ENCODE data around the gene FRMD4A. TPM values are rescaled to one million over a fixed set of nuclear protein-coding genes. Genes with fewer than 3 reads are reported as not detected.
"Not testable (repeated sequence)": the region's sequence is repeated elsewhere in the genome, so short reads cannot be mapped to it uniquely, and the experiment has no call there.

Gene FRMD4A
- total RNA-seq, 1 donor from 2014 or later: 42.3 TPM

- intact Hi-C loops (cut with DNase I): no loop called here
- ATAC-seq: no peak
- no peak for DNase-seq (ENCODE audit: missing footprints)
Observed at GRCh38 chr10:13960603-13961002, 370.1 kb downstream of the FRMD4A start.

DNA sequence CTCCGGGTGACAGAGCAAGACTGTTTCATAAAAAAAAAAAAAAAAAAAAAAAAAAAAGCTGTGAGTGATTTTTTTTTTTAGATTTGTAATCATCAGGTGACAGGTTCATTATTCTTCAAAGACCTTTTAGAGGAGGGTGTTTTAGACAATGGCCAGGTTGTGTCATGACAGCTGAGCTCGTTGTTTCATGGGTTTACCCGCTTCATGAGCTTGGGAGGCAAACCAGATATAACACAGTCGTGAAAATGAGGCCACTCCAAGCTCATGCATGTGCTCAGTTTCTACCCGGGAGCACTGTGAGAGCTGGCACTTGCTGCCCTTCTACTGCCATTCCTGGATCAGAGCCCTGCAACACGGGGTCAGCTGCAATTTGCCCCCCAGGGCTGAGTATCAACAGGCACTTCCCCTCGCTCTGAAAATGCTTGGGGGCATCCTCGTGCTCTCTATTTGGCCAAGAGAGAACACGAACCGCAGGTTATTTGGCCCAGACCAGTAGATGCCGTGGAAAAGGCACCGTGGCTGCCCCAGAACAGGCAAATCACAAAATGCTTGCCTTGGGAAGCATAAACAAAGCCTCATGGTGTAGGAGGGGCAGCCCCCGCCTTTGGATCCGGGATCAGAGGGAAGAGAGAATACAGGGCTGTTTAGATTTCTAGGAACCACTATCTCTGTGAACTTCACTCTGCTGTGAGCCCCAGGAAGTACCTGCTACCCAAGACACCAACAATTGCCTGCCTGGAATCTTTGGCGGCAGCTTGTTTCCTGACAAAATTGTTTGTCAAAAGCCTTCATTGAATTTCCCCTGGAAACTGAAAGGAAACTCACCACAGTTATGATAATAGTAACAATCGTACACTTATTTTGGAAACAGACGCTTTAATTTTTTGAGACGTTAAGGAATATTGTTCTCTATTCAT is 371.0 kb downstream of the FRMD4A start:
- DNase-seq (ENCODE audit: missing footprints) (no peak), ATAC-seq (no peak)
- intact Hi-C loops (cut with DNase I): loop anchor here (5.0 kb wide), 1 partner anchor 172 kb away; no protein-coding TSS in a partner anchor

GRCh38 chr10:13957856-13958255 is 372.9 kb downstream of the FRMD4A start:
- intact Hi-C loops (cut with DNase I): loop anchor here (5.0 kb wide), 1 partner anchor 171 kb away; no protein-coding TSS in a partner anchor
- DNase-seq (ENCODE audit: missing footprints) (no peak), ATAC-seq (no peak)

DNA sequence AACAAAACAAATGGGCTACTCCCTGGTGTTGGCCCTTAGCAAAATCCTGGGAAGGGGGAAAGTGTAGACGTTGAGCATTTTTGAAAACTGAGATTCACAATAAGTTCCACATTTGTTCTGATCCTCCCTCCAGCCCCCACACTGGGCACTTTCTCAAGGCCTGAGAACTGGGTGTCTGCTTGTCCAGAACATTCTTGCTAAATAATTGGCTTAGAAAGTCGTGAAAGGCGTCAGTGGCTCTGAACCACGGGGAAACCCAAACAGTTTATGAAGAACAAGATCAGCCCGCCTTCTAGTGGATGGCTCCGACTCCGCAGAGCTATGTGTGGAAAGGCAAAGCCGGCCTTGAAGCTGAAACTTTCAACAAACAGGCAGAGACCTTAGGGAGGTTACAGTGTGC is 373.9 kb downstream of the FRMD4A start:
- ATAC-seq (peak; percentile 92), DNase-seq (ENCODE audit: missing footprints) (peak; percentile 78)
- intact Hi-C loops (cut with DNase I): loop anchor here (5.0 kb wide), 1 partner anchor 170 kb away; no protein-coding TSS in a partner anchor

DNA sequence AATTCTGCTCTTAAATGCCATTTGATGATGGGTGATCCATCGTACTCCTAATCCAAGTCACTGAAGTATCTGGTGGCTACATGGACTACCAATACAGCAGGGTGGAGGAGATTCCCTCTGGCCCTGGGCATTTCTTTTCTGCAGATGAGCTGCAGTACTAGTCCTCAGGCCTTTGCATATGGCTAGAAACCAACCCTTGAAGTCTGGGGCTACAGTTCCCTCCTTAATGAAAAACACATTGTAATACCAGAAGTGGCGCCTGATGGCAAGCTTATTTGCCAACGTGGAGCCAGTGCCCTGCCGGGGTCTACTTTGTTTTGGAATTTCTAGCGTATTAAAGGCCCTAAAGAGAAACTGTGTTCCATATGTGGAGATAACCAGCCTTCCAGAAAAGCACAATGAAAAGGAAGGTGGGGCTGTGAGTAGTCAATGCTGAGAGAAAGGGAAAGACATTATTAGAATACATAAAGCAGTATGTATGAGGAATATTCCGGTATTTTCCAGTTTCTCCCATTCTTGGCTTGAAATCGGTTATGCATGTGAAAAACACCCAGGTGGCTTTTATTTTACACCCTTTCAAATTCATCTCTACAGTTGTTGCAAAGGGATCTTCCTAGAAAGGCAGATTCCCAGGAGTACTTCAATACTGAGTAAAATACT is 375.2 kb downstream of the FRMD4A start:
- no peak for DNase-seq (ENCODE audit: missing footprints)
- ATAC-seq: no peak
- intact Hi-C loops (cut with DNase I): loop anchor here (5.0 kb wide), 1 partner anchor 168 kb away; no protein-coding TSS in a partner anchor

DNA sequence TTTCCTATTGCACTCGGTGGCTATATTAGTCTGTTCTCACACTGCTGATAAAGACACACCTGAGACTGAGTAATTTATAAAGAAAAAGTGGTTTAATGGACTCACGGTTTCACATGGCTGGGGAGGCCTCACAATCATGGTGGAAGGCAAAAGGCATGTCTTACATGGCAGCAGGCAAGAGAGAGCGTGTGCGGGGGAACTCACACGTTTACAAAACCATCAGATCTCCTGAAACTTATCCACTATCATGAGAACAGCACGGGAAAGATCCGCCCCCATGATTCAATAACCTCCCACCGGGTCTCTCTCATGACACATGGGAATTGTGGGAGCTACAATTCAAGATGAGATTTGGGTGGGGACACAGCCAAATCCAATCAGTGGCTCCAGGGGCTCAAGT is 376.5 kb downstream of the FRMD4A start:
- ATAC-seq; intact Hi-C loops (cut with DNase I); DNase-seq (ENCODE audit: missing footprints): not testable (repeated sequence)

- intact Hi-C loops (cut with DNase I): no loop called here
- ATAC-seq: no peak
- DNase-seq (ENCODE audit: missing footprints): no peak
Observed at GRCh38 chr10:13953371-13953770, 377.4 kb downstream of the FRMD4A start.

DNA sequence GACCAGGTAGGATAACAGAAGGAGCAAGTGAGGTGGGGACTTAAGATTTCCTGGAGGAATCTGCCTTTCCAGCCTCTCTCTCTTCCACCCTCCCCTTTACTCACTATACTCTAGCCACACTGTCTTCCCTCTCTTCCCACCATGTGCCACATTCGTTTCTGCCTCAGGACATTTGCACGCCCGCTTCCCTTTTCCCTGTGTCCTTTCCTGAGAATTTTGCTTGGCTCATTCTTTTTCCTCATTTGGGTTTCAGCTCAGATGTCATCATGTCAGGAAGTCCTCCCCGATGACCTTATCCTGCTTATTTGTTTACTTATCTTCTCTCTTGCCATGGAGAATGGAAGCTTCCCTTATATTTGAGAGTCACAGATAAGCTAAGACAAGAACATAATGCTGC is 380.2 kb downstream of the FRMD4A start:
- DNase-seq (ENCODE audit: missing footprints) (no peak), ATAC-seq (peak; percentile 10)
- intact Hi-C loops (cut with DNase I): no loop called here

- intact Hi-C loops (cut with DNase I): no loop called here
- DNase-seq (ENCODE audit: missing footprints): no peak
- ATAC-seq: peak; percentile 84
Observed at GRCh38 chr10:13949844-13950542, 380.7 kb downstream of the FRMD4A start.

DNA sequence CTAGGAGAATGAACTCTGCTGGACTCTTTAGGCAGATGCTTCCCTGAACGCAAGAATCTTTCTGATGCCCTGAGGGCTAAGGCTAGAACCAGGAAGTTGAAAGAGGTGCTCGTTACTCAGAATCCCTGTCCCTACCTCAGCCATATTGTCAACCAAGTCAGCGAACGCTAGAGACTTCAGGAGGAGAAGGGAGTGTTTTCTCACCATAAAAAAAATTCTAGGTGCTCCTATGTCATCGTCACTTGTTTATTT is 384.6 kb downstream of the FRMD4A start:
- intact Hi-C loops (cut with DNase I): no loop called here
- DNase-seq (ENCODE audit: missing footprints): no peak
- no peak for ATAC-seq

- intact Hi-C loops (cut with DNase I): no loop called here
- ATAC-seq (no peak), DNase-seq (ENCODE audit: missing footprints) (no peak)
Observed at GRCh38 chr10:13945390-13946208, 385.1 kb downstream of the FRMD4A start.

DNA sequence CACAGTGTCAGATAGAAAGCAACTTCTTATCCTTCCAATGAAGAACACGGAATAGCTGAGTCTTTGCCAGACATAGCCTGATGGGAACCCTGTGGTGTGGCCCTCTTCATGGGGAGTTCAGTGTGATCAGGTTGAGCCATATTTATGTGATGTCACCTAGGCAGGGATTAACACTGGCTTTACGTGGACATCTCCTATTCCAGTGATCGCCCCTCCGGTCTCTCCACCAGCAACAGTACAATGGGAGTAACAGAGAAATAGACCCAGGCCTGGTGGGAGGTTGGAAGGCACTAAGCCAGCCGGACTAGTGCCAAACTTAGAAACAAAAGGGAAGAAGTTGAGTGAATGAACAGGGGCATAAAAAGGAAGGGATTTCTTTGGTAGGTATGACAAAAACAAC is 385.9 kb downstream of the FRMD4A start:
- peak; percentile 27 for ATAC-seq
- intact Hi-C loops (cut with DNase I): loop anchor here (5.0 kb wide), 1 partner anchor 53 kb away; no protein-coding TSS in a partner anchor

DNA sequence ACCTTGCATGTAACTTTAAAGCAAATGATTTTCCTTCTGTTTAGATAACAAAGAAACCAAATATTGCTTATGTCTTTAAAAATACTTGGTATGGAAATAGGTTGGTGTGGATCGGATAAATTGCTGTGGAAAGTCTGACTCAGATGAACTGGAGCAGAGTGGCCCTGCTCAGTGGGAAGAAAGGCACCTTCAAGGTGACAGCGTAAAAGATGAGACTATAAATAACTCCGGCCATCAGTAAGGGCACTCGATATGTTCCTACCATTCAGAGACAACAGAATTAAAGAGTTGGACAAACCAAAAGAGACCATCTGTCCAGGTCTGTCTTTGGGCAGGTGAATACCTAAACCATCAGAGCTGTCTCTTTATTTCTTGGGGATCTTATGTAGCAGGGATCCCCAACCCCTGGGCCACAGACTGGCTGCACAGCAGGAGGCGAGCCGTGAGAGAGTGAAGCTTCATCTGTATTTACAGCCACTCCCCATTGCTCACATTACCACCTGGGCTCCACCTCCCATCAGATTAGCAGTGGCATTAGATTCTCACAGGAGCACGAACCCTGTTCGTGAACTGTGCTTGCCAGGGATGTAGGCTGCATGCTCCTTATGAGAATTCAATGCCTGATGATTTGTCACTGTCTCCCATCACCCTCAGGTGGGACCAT is 386.9 kb downstream of the FRMD4A start:
- ATAC-seq: peak; percentile 76
- peak; percentile 61 for DNase-seq (ENCODE audit: missing footprints)
- intact Hi-C loops (cut with DNase I): loop anchor here (5.0 kb wide), 1 partner anchor 52 kb away; no protein-coding TSS in a partner anchor

More for the DNA sequence above, 385.9 kb downstream of the FRMD4A start:
- no peak for DNase-seq (ENCODE audit: missing footprints)

DNA sequence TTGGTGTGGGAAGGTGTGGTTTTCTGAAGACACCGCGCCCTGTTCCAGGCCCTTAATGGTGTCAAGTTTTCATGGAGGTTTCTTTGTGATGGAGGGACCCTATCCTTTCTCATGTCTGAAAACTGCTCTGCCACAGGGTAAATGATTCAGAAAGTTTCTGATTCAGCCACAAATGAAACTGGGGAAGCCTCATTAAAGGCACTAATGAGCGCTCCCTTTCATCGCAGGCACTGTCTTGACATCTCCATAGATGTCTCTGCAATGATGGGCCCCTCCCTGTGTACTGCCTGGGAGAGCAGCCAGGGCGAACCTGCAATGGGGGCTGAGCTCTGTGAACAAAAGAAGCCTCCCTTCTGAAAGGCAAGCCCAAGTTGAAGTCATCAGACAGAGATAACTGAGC is 388.7 kb downstream of the FRMD4A start:
- DNase-seq (ENCODE audit: missing footprints) (no peak), ATAC-seq (no peak)
- intact Hi-C loops (cut with DNase I): loop anchor here (5.0 kb wide), 1 partner anchor 50 kb away; no protein-coding TSS in a partner anchor

DNA sequence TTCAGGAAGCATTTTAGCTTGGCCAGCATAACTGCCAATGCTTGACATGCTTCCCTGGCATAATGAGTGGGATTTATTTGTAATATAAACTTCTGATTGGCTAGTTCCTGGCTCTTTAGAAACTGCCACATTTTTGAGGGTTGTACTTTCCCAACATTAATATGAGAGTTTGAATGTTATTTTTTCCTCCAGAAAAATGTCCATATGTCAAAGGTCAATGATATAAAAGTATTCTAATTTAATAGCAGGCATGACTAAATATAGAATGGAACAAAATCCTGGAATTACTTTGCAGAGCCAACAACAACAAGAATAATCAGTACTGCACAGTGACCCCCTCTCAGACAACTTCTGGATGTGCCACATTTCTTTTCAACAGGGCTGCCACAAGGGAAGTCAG is 391.3 kb downstream of the FRMD4A start:
- intact Hi-C loops (cut with DNase I): no loop called here
- no peak for ATAC-seq
- DNase-seq (ENCODE audit: missing footprints): no peak

- ATAC-seq: no peak
- no peak for DNase-seq (ENCODE audit: missing footprints)
- intact Hi-C loops (cut with DNase I): no loop called here
Observed at GRCh38 chr10:13938950-13939349, 391.8 kb downstream of the FRMD4A start.

- ATAC-seq (no peak), DNase-seq (ENCODE audit: missing footprints) (no peak)
- intact Hi-C loops (cut with DNase I): no loop called here
Observed at GRCh38 chr10:13936826-13937225, 393.9 kb downstream of the FRMD4A start.

GRCh38 chr10:13930120-13930519 is 400.6 kb downstream of the FRMD4A start:
- intact Hi-C loops (cut with DNase I): no loop called here
- DNase-seq (ENCODE audit: missing footprints) (no peak), ATAC-seq (peak; percentile 80)

All from Right ventricle myocardium inferior (tissue), 1 donor.